ENCODE data around the gene SFMBT2.

- TF ChIP-seq CTCF (IDR thresholded peaks at IDR 0.05) (no peak), POLR2A (IDR thresholded peaks at IDR 0.05) (no peak)
These were observed 216.3 kb downstream of the SFMBT2 start for GRCh38 chr10:7194571-7194970.
